K562 (cell line): ENCODE measurements around the gene U2SURP. TPM values are rescaled to one million over a fixed set of nuclear protein-coding genes. Genes with fewer than 3 reads are reported as not detected.
A peak's percentile ranks its signal among the peaks of the same experiment; 100 is the strongest.

Experiments used
- ATAC-seq: fragments of 200-7000 bp; cut with Tn5 transposase; 3 replicates; pipeline ENCODE4 v1.9.1; 2020; ENCODE audit warnings: moderate library complexity
- BruUV-seq: library from RNA; stranded (reverse); fragments of 400-500 nt; replicated peaks from 2 replicates; lab custom pipeline; 2021; lab: Mats Ljungman, UMichigan
- CTCF ChIA-PET: fragments of 300-600 bp; formaldehyde crosslinking; extraction: SDS; loops from one replicate; lab custom pipeline; 2021; ENCODE audit warnings: low intra/inter-chr PET ratio; lab: Yijun Ruan, JAX
- POLR2A ChIA-PET: fragments of 300-600, 350-650 bp; sonication (Branson Sonifier 250); formaldehyde crosslinking; extraction: SDS; loops from one replicate; lab custom pipeline; 2021; ENCODE audit warnings: antibody characterized with exemption, inconsistent platforms; lab: Yijun Ruan, JAX
- DNase-seq, 4 experiments: peaks; one replicate each; pipeline versions ENCODE4 v3.0.0 to v3.0.0-alpha.2; 2011 to 2018; ENCODE audit warnings: low spot score in 3 of 4, mixed read lengths in 3 of 4; ENCODE audit errors: extremely low read depth in 1 of 4
- FAIRE-seq: peaks from 2 replicates; lab custom pipeline; 2011; peaks lifted over from hg19 to GRCh38; lab: Jason Lieb, UNC
- H2AFZ ChIP-seq: 2 replicates; pipeline ENCODE4 v1.6.0; 2011; ENCODE audit warnings: low read depth, low read length, control low read depth, inconsistent platforms
- H3K27ac ChIP-seq: fragments of 200-600 bp; 3 replicates; pipeline ENCODE4 v1.8.0; 2011; ENCODE audit warnings: low read depth, mild to moderate bottlenecking, control low read depth, inconsistent platforms, low read length, moderate library complexity, mixed read lengths; ENCODE audit errors: extremely low read depth
- H3K27me3 ChIP-seq, 2 experiments: fragments of 300-600 bp in 1 of 2; 2 replicates in 1 of 2; 3 replicates in 1 of 2; pipeline versions ENCODE4 v1.6.0 to v1.8.0; 2011; ENCODE audit warnings: inconsistent platforms in 2 of 2, low read length in 2 of 2, mild to moderate bottlenecking in 1 of 2, mixed read lengths in 1 of 2, moderate library complexity in 1 of 2; ENCODE audit not compliant: control insufficient read depth in 2 of 2, insufficient read depth in 2 of 2
- H3K36me3 ChIP-seq: fragments of 300-600 bp; 3 replicates; pipeline ENCODE4 v1.8.0; 2011; ENCODE audit warnings: mild to moderate bottlenecking, low read length, inconsistent platforms; ENCODE audit not compliant: control insufficient read depth, insufficient read depth
- H3K4me1 ChIP-seq, 2 experiments: fragments of 200-600 bp in 1 of 2; replicated peaks in 1 of 2; 2 replicates in 1 of 2; 3 replicates in 1 of 2; pipeline versions ENCODE4 v1.5.1 to v1.8.0; 2011; ENCODE audit warnings: inconsistent platforms in 2 of 2, low read length in 2 of 2, mild to moderate bottlenecking in 1 of 2, mixed read lengths in 1 of 2, moderate library complexity in 1 of 2; ENCODE audit not compliant: control insufficient read depth in 2 of 2, insufficient read depth in 2 of 2
- H3K4me2 ChIP-seq: 2 replicates; pipeline ENCODE4 v1.6.1; 2011; ENCODE audit warnings: low read length, control low read depth, inconsistent platforms, mixed read lengths; ENCODE audit not compliant: insufficient read depth
- H3K4me3 ChIP-seq: fragments of 200-600 bp; sonication (generic), shearing (Covaris generic); 2 replicates; pipeline ENCODE4 v1.5.1; 2016; ENCODE audit warnings: control low read depth, inconsistent platforms
- H3K79me2 ChIP-seq: fragments of 200-600 bp; 3 replicates; pipeline ENCODE4 v1.8.0; 2011; ENCODE audit warnings: low read length, inconsistent platforms; ENCODE audit not compliant: control insufficient read depth, insufficient read depth
- H3K9ac ChIP-seq, 2 experiments: 2 replicates each; pipeline versions ENCODE4 v1.6.0 to v1.6.1; 2011; ENCODE audit warnings: low read depth in 2 of 2, low read length in 2 of 2, control low read depth in 1 of 2, inconsistent platforms in 1 of 2, mild to moderate bottlenecking in 1 of 2, mixed read lengths in 1 of 2; ENCODE audit not compliant: insufficient read depth in 1 of 2
- H3K9me1 ChIP-seq: one replicate; pipeline ENCODE4 v1.6.0; 2011; ENCODE audit warnings: inconsistent platforms, mild to moderate bottlenecking, low read length, moderate library complexity; ENCODE audit not compliant: control insufficient read depth, insufficient read depth
- H3K9me3 ChIP-seq: replicated peaks from 2 replicates; pipeline ENCODE4 v1.5.1; 2011; ENCODE audit warnings: low read depth, low read length, inconsistent platforms; ENCODE audit not compliant: control insufficient read depth, insufficient read depth
- H4K20me1 ChIP-seq: replicated peaks from 2 replicates; pipeline ENCODE4 v1.6.1; 2011; ENCODE audit warnings: low read length, inconsistent platforms, mixed read lengths; ENCODE audit not compliant: control insufficient read depth, insufficient read depth
- MNT ChIP-seq, 2 experiments: fragments of 450-650 bp; conservative IDR thresholded peaks; 2 replicates each; pipeline ENCODE4 v1.6.1; 2017; ENCODE audit warnings: mild to moderate bottlenecking in 2 of 2, moderate library complexity in 2 of 2
- PKNOX1 ChIP-seq: fragments of 450-650 bp; IDR thresholded peaks from 2 replicates; pipeline ENCODE4 v1.6.1; 2016
- ZNF695 ChIP-seq: fragments of 450-650 bp; formaldehyde crosslinking; IDR thresholded peaks from 2 replicates; pipeline ENCODE4 v1.4.0; 2020; ENCODE audit warnings: mild to moderate bottlenecking, moderate library complexity
- whole genome bisulfite sequencing: fragments of 100-300 bp; shearing (Covaris generic); methylation state at CpG from one replicate; pipeline ENCODE4 v1.1.6; 2016; ENCODE audit warnings: low coverage, mixed read lengths; ENCODE audit not compliant: insufficient coverage; ENCODE audit errors: missing lambda C conversion rate; 5-methylcytosine and 5-hydroxymethylcytosine counted together
- in situ Hi-C: fragments of 300-500 bp; cut with MboI; formaldehyde crosslinking; loops from 4 replicates; pipeline ENCODE4 v1.15.0; 2018; ENCODE audit warnings: inconsistent platforms, mixed read lengths
- intact Hi-C: fragments of 100-400 bp; cut with micrococcal nuclease; formaldehyde crosslinking; loops from 2 replicates; pipeline ENCODE4 v1.14.2; 2022
- polyA plus RNA-seq, 8 experiments: library from polyadenylated mRNA; depleted of rRNA in 4 of 8; stranded (reverse) in 5 of 8; unstranded in 3 of 8; fragments of >200 nt; fragmentation: Nextera tagmentation in 2 of 8; fragmentation: Illumina TruSeq in 1 of 8; extraction: Ambion mirVana in 2 of 8; extraction: Trizol in 1 of 8; gene quantifications; 2 replicates each; pipeline versions ENCODE4 v1.2.1 to v1.2.3, GENCODE V29; 2011 to 2014; ENCODE audit warnings: inconsistent platforms in 1 of 8, missing spikeins in 1 of 8
- total RNA-seq, 7 experiments: library from RNA; depleted of rRNA in 6 of 7; stranded (reverse); fragments of >200 nt in 6 of 7; fragmentation: Illumina TruSeq in 2 of 7; extraction: Trizol in 2 of 7; gene quantifications; 2 replicates each; pipeline versions ENCODE4 v1.2.1 to v1.2.3, GENCODE V29; 2011 to 2021; ENCODE audit warnings: low replicate concordance in 1 of 7

U2SURP gene
- total and polyA plus RNA-seq, 9 of the 15 experiments (the other 6 are each of a cell fraction or from before 2014, with no cell fraction given): 128 to 322 (median 191) TPM

- H3K27me3 ChIP-seq: no peaks in the 10 kb centered on the region
- no peak overlapping the region for H2AFZ ChIP-seq
- no peak for ATAC-seq
- POLR2A ChIA-PET: interaction anchor here (0.9 to 3.4 kb wide), 2 partner anchors 10 kb away, joined by 3 to 17 read pairs; partner anchors contain the start of gene U2SURP
- intact Hi-C loops (no loop called here), in situ Hi-C loops (no loop called here)
- no peak overlapping the region for H3K27ac ChIP-seq
- WGBS: 86% methylated on average over 3 of the region's 3 CpGs
- TF ChIP-seq PKNOX1: peak; percentile 48
- no peak for TF ChIP-seq ZNF695
- no peak for TF ChIP-seq MNT (conservative IDR thresholded peaks at IDR 0.05)
- TF ChIP-seq, all 486 proteins: peak for 1
- H3K9me3 ChIP-seq: no peaks in the 10 kb centered on the region
- CTCF ChIA-PET: no interaction called here
- H4K20me1 ChIP-seq: peaks cover 21% of the 10 kb centered on the region
- H3K9ac ChIP-seq: no peak overlapping the region
- H3K4me2 ChIP-seq: no peak overlapping the region
- H3K4me3 ChIP-seq: no peak overlapping the region
- peaks cover 100% of the 10 kb centered on the region for H3K79me2 ChIP-seq
- BruUV-seq: no TSS peak
- no peaks in the 10 kb centered on the region for H3K9me1 ChIP-seq
- FAIRE-seq: no peak
- peaks cover 67% of the 10 kb centered on the region for H3K36me3 ChIP-seq
- no peak for DNase-seq
- peaks cover 5 to 9% of the 10 kb centered on the region in 2 experiments; a peak in 3 of 5 replicates for H3K4me1 ChIP-seq
Measured at GRCh38 chr3:143011705-143012104, 10.3 kb downstream of the U2SURP start.
